ENCODE results near the gene GGA2. TPM values are rescaled to one million over a fixed set of nuclear protein-coding genes. Genes with fewer than 3 reads are reported as not detected.

GGA2 gene
- total RNA-seq, 2 donors from 2014 or later, result 99.4 to 116 TPM

DNA sequence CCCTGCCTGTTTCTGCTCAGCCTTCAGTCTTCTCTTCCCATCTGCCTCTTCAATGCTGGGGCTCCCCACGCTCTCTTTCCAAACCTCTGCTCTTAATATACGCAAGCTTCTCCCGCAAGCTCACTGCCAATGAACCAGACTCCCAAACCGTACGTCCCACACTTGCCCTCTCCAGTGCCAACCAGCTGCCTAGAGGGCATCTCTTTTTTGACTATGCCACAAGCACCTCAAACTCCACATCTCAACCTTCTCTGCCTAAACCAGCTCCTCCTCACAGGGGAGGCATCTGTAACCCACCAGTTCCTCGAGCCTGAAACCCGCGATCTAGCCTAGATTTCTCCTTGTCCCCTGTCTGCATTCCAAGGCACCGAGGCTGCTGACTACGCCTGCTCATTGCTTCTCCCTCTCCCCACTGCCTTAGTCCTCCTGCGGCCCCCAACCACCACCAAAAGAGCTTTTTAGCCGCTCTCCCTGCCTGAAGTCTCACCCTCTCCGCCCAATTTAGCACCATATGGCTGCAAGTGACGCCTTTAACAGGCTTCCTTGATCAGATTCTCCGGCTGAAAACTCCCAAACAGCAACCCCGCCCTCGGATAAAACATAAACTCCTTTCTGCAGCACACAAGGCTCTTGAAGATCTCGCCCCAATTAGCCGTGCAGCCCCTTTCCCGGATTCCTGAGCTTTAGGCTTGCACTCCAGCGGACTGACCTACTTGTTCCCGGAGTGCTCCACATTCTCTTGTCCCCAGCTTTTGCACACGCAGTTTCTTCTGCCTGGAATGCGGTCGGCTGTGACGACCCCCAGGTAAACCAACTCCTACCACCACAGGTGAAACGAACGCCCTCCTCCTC, 1.5 kb downstream of the GGA2 start:
- H3K27me3 ChIP-seq (ENCODE audit: control insufficient read depth, insufficient read depth, low read length, poor library complexity, severe bottlenecking), result no peaks in the 10 kb centered on the region
- no peak overlapping the region for H3K27ac ChIP-seq (ENCODE audit: low read depth, low read length)

DNA sequence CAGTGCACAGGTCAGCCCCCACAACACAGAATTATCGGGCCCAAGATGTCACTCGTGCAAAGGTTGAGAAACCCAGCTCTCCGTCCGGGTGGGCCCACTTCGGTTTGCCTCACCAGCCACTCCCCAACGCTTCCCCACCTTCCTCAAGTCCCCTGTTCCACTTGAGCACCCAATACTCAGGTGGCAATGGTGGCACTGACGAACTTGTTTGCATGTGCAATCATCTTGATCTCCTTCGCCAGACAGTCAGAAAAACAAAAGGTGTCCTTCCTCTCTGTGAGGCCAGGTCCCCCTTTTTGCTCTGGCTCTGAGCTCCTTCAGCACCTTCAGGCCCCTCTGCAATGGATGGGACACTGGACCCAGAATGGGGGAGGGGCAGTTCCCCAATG, 3.7 kb downstream of the GGA2 start:
- Mint-ChIP-seq H3K9me3 (no peaks in the 10 kb centered on the region), H3K36me3 (ENCODE audit: low read depth) (peaks cover 8% of the 10 kb centered on the region), H3K4me3 (no peak overlapping the region), H3K27me3 (ENCODE audit: insufficient read depth) (peaks cover 6% of the 10 kb centered on the region), H3K4me1 (peaks cover 45% of the 10 kb centered on the region), H3K27ac (no peak overlapping the region)
- TF ChIP-seq, protein P1, sequence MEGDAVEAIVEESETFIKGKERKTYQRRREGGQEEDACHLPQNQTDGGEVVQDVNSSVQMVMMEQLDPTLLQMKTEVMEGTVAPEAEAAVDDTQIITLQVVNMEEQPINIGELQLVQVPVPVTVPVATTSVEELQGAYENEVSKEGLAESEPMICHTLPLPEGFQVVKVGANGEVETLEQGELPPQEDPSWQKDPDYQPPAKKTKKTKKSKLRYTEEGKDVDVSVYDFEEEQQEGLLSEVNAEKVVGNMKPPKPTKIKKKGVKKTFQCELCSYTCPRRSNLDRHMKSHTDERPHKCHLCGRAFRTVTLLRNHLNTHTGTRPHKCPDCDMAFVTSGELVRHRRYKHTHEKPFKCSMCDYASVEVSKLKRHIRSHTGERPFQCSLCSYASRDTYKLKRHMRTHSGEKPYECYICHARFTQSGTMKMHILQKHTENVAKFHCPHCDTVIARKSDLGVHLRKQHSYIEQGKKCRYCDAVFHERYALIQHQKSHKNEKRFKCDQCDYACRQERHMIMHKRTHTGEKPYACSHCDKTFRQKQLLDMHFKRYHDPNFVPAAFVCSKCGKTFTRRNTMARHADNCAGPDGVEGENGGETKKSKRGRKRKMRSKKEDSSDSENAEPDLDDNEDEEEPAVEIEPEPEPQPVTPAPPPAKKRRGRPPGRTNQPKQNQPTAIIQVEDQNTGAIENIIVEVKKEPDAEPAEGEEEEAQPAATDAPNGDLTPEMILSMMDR (conservative IDR thresholded peaks at IDR 0.05), result no peak
- Histone ChIP-seq H3K9me3 (ENCODE audit: control insufficient read depth, low read length) (no peaks in the 10 kb centered on the region), H3K27me3 (ENCODE audit: control insufficient read depth, insufficient read depth, low read length, poor library complexity, severe bottlenecking) (no peaks in the 10 kb centered on the region), H3K27ac (ENCODE audit: low read depth, low read length) (no peak overlapping the region), H3K4me1 (ENCODE audit: control insufficient read depth, insufficient read depth, low read length) (peaks cover 6% of the 10 kb centered on the region), H3K4me3 (ENCODE audit: low read length) (no peak overlapping the region), H3K36me3 (ENCODE audit: control insufficient read depth, insufficient read depth, low read length) (peaks cover 21% of the 10 kb centered on the region), H3K9ac (ENCODE audit: extremely low read depth, low read length, poor library complexity, severe bottlenecking) (no peak overlapping the region)
- 93 to 95% methylated on average over 8 of the region's 8 CpGs for WGBS, 2 experiments (ENCODE audit: insufficient coverage in 1 of 2, insufficient read length in 1 of 2)
- no peak for DNase-seq

More for the DNA sequence above, 1.5 kb downstream of the GGA2 start:
- Histone ChIP-seq H3K36me3 (ENCODE audit: control insufficient read depth, insufficient read depth, low read length) (peaks cover 8% of the 10 kb centered on the region), H3K4me3 (ENCODE audit: low read length) (peak overlapping the region; percentile 98), H3K4me1 (ENCODE audit: control insufficient read depth, insufficient read depth, low read length) (peaks cover 6% of the 10 kb centered on the region), H3K9me3 (ENCODE audit: control insufficient read depth, low read length) (no peaks in the 10 kb centered on the region), H3K9ac (ENCODE audit: extremely low read depth, low read length, poor library complexity, severe bottlenecking) (peak overlapping the region; percentile 80)
- TF ChIP-seq, protein P1 (conservative IDR thresholded peaks at IDR 0.05), result no peak
- peak; percentile 70 for DNase-seq
- peaks cover 10% of the 10 kb centered on the region for H3K36me3 Mint-ChIP-seq (ENCODE audit: low read depth)
- peak overlapping the region; percentile 78 for H3K4me3 Mint-ChIP-seq
- no peaks in the 10 kb centered on the region for H3K9me3 Mint-ChIP-seq
- WGBS, 2 experiments (ENCODE audit: insufficient coverage in 1 of 2, insufficient read length in 1 of 2), result 22 to 26% methylated on average over 24 to 28 of the region's 28 CpGs
- peak overlapping the region; percentile 92 for H3K27ac Mint-ChIP-seq
- H3K27me3 Mint-ChIP-seq (ENCODE audit: insufficient read depth), result peaks cover 6% of the 10 kb centered on the region
- peaks cover 34% of the 10 kb centered on the region for H3K4me1 Mint-ChIP-seq

DNA sequence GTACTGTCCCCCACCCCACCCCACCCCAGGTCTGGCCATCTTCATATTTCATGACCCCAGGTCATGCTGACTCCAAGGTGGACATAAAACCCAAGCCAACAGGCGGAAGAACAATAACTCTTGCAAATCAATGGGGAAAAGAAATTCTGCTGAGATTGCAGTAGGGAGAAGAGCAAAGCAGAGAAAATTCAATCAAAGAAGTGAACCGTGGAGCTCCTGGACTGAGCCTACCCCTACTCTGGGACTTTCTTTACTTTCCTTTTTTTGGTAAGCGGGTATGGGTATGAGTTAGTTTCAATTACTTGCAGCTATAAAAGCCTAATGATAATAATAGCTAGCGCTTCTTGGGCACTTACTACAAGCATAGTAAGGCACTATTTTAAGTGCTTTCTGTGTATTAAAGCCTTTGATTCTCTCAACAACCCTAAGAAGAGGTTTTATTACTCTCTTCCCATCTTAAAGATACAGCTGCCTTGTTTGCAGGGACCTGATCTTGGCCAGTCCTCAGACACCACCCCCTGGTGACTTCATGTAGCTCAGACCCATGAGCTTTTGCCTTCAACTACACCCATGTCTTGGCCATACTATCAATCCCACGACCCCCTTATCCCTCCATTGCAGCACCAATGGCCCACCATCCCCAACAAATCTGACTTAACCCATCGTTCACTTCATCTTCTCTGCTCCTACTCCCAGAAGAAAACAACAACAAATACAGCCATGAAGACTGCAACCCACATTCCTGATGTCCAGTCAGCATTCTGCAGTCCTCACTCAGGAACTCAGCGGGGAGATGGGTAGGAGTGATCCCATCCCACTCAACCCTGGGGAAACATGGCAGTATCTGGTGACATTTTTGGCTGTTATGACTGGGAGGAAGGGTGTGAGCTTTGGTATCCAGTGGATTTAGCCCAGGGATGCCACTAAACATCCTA, 4.4 kb downstream of the GGA2 start:
- DNase-seq, result no peak
- H3K4me3 ChIP-seq (ENCODE audit: low read length), result no peak overlapping the region
- peaks cover 8% of the 10 kb centered on the region for H3K36me3 Mint-ChIP-seq (ENCODE audit: low read depth)
- peak overlapping the region; percentile 16 for H3K27ac Mint-ChIP-seq
- H3K27ac ChIP-seq (ENCODE audit: low read depth, low read length), result no peak overlapping the region
- H3K27me3 Mint-ChIP-seq (ENCODE audit: insufficient read depth), result peaks cover 6% of the 10 kb centered on the region
- H3K9me3 Mint-ChIP-seq, result no peaks in the 10 kb centered on the region
- 89 to 91% methylated on average over 3 to 6 of the region's 7 CpGs for WGBS, 2 experiments (ENCODE audit: insufficient coverage in 1 of 2, insufficient read length in 1 of 2)
- H3K36me3 ChIP-seq (ENCODE audit: control insufficient read depth, insufficient read depth, low read length), result peaks cover 21% of the 10 kb centered on the region
- H3K4me1 Mint-ChIP-seq, result peaks cover 45% of the 10 kb centered on the region
- H3K27me3 ChIP-seq (ENCODE audit: control insufficient read depth, insufficient read depth, low read length, poor library complexity, severe bottlenecking), result no peaks in the 10 kb centered on the region
- peaks cover 6% of the 10 kb centered on the region for H3K4me1 ChIP-seq (ENCODE audit: control insufficient read depth, insufficient read depth, low read length)
- no peak overlapping the region for H3K9ac ChIP-seq (ENCODE audit: extremely low read depth, low read length, poor library complexity, severe bottlenecking)
- H3K9me3 ChIP-seq (ENCODE audit: control insufficient read depth, low read length), result no peaks in the 10 kb centered on the region
- TF ChIP-seq, protein P1 (conservative IDR thresholded peaks at IDR 0.05), result no peak
- H3K4me3 Mint-ChIP-seq, result no peak overlapping the region

Data from endodermal cell (in vitro differentiated cells).